ENCODE measurements around the gene AKAP6.

- TF ChIP-seq, protein P1, sequence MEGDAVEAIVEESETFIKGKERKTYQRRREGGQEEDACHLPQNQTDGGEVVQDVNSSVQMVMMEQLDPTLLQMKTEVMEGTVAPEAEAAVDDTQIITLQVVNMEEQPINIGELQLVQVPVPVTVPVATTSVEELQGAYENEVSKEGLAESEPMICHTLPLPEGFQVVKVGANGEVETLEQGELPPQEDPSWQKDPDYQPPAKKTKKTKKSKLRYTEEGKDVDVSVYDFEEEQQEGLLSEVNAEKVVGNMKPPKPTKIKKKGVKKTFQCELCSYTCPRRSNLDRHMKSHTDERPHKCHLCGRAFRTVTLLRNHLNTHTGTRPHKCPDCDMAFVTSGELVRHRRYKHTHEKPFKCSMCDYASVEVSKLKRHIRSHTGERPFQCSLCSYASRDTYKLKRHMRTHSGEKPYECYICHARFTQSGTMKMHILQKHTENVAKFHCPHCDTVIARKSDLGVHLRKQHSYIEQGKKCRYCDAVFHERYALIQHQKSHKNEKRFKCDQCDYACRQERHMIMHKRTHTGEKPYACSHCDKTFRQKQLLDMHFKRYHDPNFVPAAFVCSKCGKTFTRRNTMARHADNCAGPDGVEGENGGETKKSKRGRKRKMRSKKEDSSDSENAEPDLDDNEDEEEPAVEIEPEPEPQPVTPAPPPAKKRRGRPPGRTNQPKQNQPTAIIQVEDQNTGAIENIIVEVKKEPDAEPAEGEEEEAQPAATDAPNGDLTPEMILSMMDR (IDR thresholded peaks at IDR 0.05; ENCODE audit: control extremely low read depth in 1 of 3, insufficient read depth in 1 of 3, low read depth in 1 of 3, low read length in 3 of 3), result no peak
- no peak for TF ChIP-seq POLR2A (IDR thresholded peaks at IDR 0.05; ENCODE audit: control extremely low read depth in 1 of 2, low read depth in 2 of 2, low read length in 2 of 2)
- no peak for TF ChIP-seq NRF1 (IDR thresholded peaks at IDR 0.05; ENCODE audit: low read depth, low read length)
- TF ChIP-seq POLR2AphosphoS5 (IDR thresholded peaks at IDR 0.05; ENCODE audit: low read depth, low read length), result no peak
- TF ChIP-seq SP1 (IDR thresholded peaks at IDR 0.05; ENCODE audit: low read depth, low read length), result no peak
- no peak for TF ChIP-seq HDAC6 (IDR thresholded peaks at IDR 0.05; ENCODE audit: low read depth, low read length)
- no peak for TF ChIP-seq JUN (IDR thresholded peaks at IDR 0.05; ENCODE audit: low read depth, low read length)
Measured at GRCh38 chr14:32786886-32787285, 457.8 kb downstream of the AKAP6 start.
